Fibroblast of the conjunctiva (primary cell): ENCODE measurements around the gene CFAP221.

Experiments used
- DNase-seq: peaks from one replicate; pipeline ENCODE4 v3.0.0-alpha.2; 2010; ENCODE audit warnings: low read depth

Gene CFAP221

GRCh38 chr2:119700866-119701265 lies 156.6 kb downstream of the CFAP221 start:
- DNase-seq, result no peak

GRCh38 chr2:119701352-119701751 lies 157.1 kb downstream of the CFAP221 start:
- DNase-seq, result no peak

- no peak for DNase-seq
Measured at GRCh38 chr2:119702203-119702917, 158.1 kb downstream of the CFAP221 start.

- DNase-seq, result peak; percentile 32
Measured at GRCh38 chr2:119702918-119703401, 158.7 kb downstream of the CFAP221 start.

GRCh38 chr2:119703526-119703925 lies 159.3 kb downstream of the CFAP221 start:
- no peak for DNase-seq

- no peak for DNase-seq
Measured at GRCh38 chr2:119704670-119705120, 160.4 kb downstream of the CFAP221 start.

- DNase-seq, result no peak
Measured at GRCh38 chr2:119706221-119706620, 162.0 kb downstream of the CFAP221 start.
